Retinal pigment epithelial cell (primary cell): Measurements from ENCODE around the gene P3H2.
A peak's percentile ranks its signal among the peaks of the same experiment; 100 is the strongest.

ENCODE experiments used
- DNase-seq: peaks from one replicate; pipeline ENCODE4 v3.0.0-alpha.2; 2010; ENCODE audit warnings: low read depth
- H3K4me3 ChIP-seq: 2 replicates; pipeline ENCODE4 v1.5.1; 2011; ENCODE audit warnings: mild to moderate bottlenecking, low read length, control low read depth, moderate library complexity
- TF ChIP-seq, protein P1 (sequence below): conservative IDR thresholded peaks from 2 replicates; pipeline ENCODE4 v1.5.1; 2011; ENCODE audit warnings: low read depth, low read length, control low read depth, inconsistent platforms

Gene P3H2

DNA sequence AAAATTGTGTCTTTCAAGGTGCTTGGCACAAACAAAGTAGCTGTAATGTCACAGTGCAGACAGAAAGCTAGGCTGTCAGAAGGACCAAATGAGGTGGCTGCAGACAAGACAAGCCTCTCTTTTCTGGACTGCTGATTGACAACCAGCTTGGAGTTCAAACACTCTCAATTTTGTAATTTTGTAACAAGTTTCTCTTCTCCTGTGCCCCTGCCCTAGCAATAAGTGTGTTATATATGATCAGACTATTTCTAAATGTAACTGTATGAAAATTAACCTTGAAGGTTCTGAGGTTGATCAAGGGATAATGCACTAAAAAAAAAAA is 172.0 kb downstream of the P3H2 start:
- TF ChIP-seq, protein P1, sequence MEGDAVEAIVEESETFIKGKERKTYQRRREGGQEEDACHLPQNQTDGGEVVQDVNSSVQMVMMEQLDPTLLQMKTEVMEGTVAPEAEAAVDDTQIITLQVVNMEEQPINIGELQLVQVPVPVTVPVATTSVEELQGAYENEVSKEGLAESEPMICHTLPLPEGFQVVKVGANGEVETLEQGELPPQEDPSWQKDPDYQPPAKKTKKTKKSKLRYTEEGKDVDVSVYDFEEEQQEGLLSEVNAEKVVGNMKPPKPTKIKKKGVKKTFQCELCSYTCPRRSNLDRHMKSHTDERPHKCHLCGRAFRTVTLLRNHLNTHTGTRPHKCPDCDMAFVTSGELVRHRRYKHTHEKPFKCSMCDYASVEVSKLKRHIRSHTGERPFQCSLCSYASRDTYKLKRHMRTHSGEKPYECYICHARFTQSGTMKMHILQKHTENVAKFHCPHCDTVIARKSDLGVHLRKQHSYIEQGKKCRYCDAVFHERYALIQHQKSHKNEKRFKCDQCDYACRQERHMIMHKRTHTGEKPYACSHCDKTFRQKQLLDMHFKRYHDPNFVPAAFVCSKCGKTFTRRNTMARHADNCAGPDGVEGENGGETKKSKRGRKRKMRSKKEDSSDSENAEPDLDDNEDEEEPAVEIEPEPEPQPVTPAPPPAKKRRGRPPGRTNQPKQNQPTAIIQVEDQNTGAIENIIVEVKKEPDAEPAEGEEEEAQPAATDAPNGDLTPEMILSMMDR: no peak
- H3K4me3 ChIP-seq: no peak overlapping the region
- no peak for DNase-seq

DNA sequence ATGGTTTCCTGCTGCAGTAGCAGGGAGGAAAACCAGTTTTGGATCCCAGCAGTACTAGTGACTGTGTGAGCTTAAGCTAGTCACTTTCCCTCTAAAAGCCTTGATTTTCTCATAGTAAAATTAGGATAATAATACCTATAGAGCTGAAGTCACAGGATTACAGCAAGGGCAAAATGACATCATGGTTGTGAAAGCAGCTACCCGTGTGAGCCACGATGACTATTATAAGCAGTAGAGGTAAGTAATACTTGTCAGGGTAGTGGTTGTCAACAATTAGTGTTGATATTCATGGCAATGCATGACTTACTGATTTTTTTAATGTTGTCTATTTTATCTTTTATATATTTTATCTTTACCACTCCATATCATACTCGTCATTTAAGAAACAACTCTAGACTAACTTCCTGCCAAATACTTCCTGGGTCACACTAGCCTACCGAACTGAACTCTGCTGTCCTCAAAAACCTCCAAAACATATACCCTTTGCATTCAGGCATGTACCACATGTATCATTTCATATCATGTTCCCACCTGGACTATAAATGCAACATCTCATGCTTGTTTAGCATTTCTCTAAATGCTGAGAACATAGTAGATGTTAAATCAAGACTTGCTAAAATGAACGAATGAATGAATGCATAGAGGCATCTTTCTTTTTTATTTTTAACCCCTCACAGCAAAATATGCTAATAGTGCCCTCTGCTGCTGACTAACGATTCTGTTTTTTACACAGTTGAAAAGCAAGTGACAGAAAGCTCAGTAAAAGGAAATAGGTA is 172.6 kb downstream of the P3H2 start:
- TF ChIP-seq, protein P1: peak; percentile 65
- DNase-seq: no peak
- H3K4me3 ChIP-seq: no peak overlapping the region

DNA sequence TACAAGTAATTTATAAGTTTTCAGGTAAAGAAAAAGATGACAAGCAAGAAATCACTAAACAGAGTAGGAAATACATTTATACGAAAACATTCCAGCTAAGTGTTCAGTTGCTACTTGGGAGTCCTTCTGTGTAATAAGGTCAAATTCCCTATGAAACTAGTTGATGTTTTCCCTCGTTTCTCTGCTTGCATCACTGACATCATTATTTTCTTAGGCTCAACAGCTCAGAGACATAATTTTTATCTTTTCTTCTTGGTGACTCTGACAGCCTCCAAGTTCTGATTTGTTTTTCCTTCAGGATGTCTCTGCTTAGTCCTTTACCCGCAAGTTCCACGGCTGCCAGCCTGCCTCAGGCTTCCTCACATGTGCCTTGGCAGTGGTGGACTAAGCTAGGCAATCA is 173.6 kb downstream of the P3H2 start:
- no peak for DNase-seq
- TF ChIP-seq, protein P1: no peak
- no peak overlapping the region for H3K4me3 ChIP-seq

GRCh38 chr3:189945935-189946709 is 174.6 kb downstream of the P3H2 start:
- TF ChIP-seq, protein P1: no peak
- no peak overlapping the region for H3K4me3 ChIP-seq
- DNase-seq: no peak

GRCh38 chr3:189944285-189945145 is 176.2 kb downstream of the P3H2 start:
- H3K4me3 ChIP-seq: no peak overlapping the region
- TF ChIP-seq, protein P1: no peak
- no peak for DNase-seq

- TF ChIP-seq, protein P1: no peak
- DNase-seq: no peak
- H3K4me3 ChIP-seq: no peak overlapping the region
These were observed 177.7 kb downstream of the P3H2 start for GRCh38 chr3:189942948-189943347.
